ENCODE data around the gene CBFB. TPM values are rescaled to one million over a fixed set of nuclear protein-coding genes. Genes with fewer than 3 reads are reported as not detected.

CBFB gene
- total RNA-seq, 1 experiment from 2014 or later, result 87.1 TPM

GRCh38 chr16:66996983-66997358 is 32.0 kb upstream of the CBFB start:
- Mint-ChIP-seq H3K4me1 (ENCODE audit: insufficient read depth, unreplicated experiment) (peaks cover 11% of the 10 kb centered on the region), H3K4me3 (ENCODE audit: unreplicated experiment) (no peak overlapping the region), H3K36me3 (ENCODE audit: insufficient read depth, unreplicated experiment) (peaks cover 5% of the 10 kb centered on the region), H3K9me3 (ENCODE audit: unreplicated experiment) (no peaks in the 10 kb centered on the region), H3K27me3 (ENCODE audit: insufficient read depth, unreplicated experiment) (no peaks in the 10 kb centered on the region), H3K27ac (ENCODE audit: low read depth, unreplicated experiment) (peak overlapping the region; percentile 2)
- ChIA-PET POLR2A (interaction anchor here (0.8 to 1.8 kb wide), 4 partner anchors 9 to 201 kb away, joined by 3 to 6 read pairs (median 3); partner anchors contain the start of gene CES4A), CTCF (interaction anchor here (0.5 to 0.6 kb wide), 3 partner anchors 31 to 661 kb away, joined by 3 to 4 read pairs (median 4); no protein-coding TSS in a partner anchor)
- DNase-seq (ENCODE audit: unreplicated experiment), result no peak
- intact Hi-C loops (cut with micrococcal nuclease), result no loop called here
- BruUV-seq (replicated peaks), result no TSS peak
- TF ChIP-seq, protein P1, sequence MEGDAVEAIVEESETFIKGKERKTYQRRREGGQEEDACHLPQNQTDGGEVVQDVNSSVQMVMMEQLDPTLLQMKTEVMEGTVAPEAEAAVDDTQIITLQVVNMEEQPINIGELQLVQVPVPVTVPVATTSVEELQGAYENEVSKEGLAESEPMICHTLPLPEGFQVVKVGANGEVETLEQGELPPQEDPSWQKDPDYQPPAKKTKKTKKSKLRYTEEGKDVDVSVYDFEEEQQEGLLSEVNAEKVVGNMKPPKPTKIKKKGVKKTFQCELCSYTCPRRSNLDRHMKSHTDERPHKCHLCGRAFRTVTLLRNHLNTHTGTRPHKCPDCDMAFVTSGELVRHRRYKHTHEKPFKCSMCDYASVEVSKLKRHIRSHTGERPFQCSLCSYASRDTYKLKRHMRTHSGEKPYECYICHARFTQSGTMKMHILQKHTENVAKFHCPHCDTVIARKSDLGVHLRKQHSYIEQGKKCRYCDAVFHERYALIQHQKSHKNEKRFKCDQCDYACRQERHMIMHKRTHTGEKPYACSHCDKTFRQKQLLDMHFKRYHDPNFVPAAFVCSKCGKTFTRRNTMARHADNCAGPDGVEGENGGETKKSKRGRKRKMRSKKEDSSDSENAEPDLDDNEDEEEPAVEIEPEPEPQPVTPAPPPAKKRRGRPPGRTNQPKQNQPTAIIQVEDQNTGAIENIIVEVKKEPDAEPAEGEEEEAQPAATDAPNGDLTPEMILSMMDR (IDR thresholded peaks at IDR 0.05; ENCODE audit: unreplicated experiment), result no peak

- no peaks in the 10 kb centered on the region for H3K9me3 Mint-ChIP-seq (ENCODE audit: unreplicated experiment)
- TF ChIP-seq, protein P1 (IDR thresholded peaks at IDR 0.05; ENCODE audit: unreplicated experiment), result no peak
- POLR2A ChIA-PET, result interaction anchor here (0.6 to 1.0 kb wide), 2 partner anchors 17 to 29 kb away, joined by 3 read pairs; no protein-coding TSS in a partner anchor
- H3K27ac Mint-ChIP-seq (ENCODE audit: low read depth, unreplicated experiment), result peak overlapping the region; percentile 42
- no peaks in the 10 kb centered on the region for H3K27me3 Mint-ChIP-seq (ENCODE audit: insufficient read depth, unreplicated experiment)
- BruUV-seq (replicated peaks), result no TSS peak
- CTCF ChIA-PET, result interaction anchor here (0.7 kb wide), 1 partner anchor 13 kb away, joined by 3 read pairs; the partner anchor contains the start of gene CES4A
- intact Hi-C loops (cut with micrococcal nuclease), result no loop called here
- H3K4me1 Mint-ChIP-seq (ENCODE audit: insufficient read depth, unreplicated experiment), result peaks cover 11% of the 10 kb centered on the region
- H3K4me3 Mint-ChIP-seq (ENCODE audit: unreplicated experiment), result peak overlapping the region; percentile 68
- peak; percentile 27 for DNase-seq (ENCODE audit: unreplicated experiment)
- H3K36me3 Mint-ChIP-seq (ENCODE audit: insufficient read depth, unreplicated experiment), result no peaks in the 10 kb centered on the region
These were observed 28.3 kb upstream of the CBFB start for GRCh38 chr16:67000384-67001351.

DNA sequence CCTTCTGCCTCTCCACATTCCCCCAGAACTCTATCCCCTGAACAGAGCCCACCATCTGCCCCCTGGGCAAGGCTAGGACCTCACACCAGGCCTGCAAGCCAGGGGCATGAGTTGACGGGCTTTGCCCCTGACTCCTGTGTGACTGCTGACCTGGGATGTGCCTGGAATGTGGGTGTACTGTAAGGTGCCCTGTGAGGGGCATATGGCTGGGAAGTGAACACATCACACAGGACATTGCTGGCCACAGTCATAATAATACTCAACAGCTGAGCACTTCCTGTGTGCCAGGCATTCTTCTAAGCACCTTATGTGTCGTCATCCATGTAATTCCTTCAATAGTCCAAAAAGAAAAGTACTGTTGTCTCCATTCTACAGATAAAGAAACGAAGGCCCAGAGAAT is 27.2 kb upstream of the CBFB start:
- no TSS peak for BruUV-seq (replicated peaks)
- ChIA-PET POLR2A (interaction anchor here (0.6 kb wide), 1 partner anchor 246 kb away, joined by 3 read pairs; no protein-coding TSS in a partner anchor), CTCF (no interaction called here)
- no peaks in the 10 kb centered on the region for H3K9me3 Mint-ChIP-seq (ENCODE audit: unreplicated experiment)
- intact Hi-C loops (cut with micrococcal nuclease), result no loop called here
- H3K4me1 Mint-ChIP-seq (ENCODE audit: insufficient read depth, unreplicated experiment), result peaks cover 13% of the 10 kb centered on the region
- no peaks in the 10 kb centered on the region for H3K27me3 Mint-ChIP-seq (ENCODE audit: insufficient read depth, unreplicated experiment)
- H3K36me3 Mint-ChIP-seq (ENCODE audit: insufficient read depth, unreplicated experiment), result no peaks in the 10 kb centered on the region
- H3K4me3 Mint-ChIP-seq (ENCODE audit: unreplicated experiment), result no peak overlapping the region
- TF ChIP-seq, protein P1 (IDR thresholded peaks at IDR 0.05; ENCODE audit: unreplicated experiment), result no peak
- no peak for DNase-seq (ENCODE audit: unreplicated experiment)
- H3K27ac Mint-ChIP-seq (ENCODE audit: low read depth, unreplicated experiment), result no peak overlapping the region
